Measurements from ENCODE around the gene CCDC54. TPM values are rescaled to one million over a fixed set of nuclear protein-coding genes. Genes with fewer than 3 reads are reported as not detected.
"Not testable (repeated sequence)": the region's sequence is repeated elsewhere in the genome, so short reads cannot be mapped to it uniquely, and the experiment has no call there.

Gene CCDC54
- total RNA-seq: not detected

DNA sequence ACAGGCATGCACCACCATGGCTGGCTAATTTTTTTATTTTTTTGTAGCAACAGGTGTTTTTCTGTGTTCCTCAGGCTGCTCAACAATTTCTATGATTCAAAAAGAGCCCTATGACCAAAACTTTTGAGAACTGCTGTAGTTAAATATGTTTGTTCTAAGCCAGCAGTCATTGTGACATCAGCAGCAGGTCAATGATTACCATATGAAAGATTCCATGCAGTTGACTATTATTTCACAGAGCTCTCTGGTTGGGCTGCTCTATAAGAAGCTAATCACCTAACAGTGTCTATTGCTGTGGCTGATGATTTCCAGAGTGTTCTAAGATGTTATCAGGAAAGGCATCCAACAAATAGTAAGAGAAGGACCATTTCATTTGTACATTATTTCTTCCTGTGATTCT is at the start of gene CCDC54:
Gene CCDC54 (plus strand): TSS at position 289 of the 400 bp plus-strand sequence. CDS start 149 bp downstream, outside the sequence.
- intact Hi-C loops (cut with DNase I; ENCODE audit: low total_unique reads): no loop called here

GRCh38 chr3:107328069-107328468 is 49.2 kb upstream of the CCDC54 start:
- no peak for TF ChIP-seq POLR2A (IDR thresholded peaks at IDR 0.05)
- TF ChIP-seq, protein P1, sequence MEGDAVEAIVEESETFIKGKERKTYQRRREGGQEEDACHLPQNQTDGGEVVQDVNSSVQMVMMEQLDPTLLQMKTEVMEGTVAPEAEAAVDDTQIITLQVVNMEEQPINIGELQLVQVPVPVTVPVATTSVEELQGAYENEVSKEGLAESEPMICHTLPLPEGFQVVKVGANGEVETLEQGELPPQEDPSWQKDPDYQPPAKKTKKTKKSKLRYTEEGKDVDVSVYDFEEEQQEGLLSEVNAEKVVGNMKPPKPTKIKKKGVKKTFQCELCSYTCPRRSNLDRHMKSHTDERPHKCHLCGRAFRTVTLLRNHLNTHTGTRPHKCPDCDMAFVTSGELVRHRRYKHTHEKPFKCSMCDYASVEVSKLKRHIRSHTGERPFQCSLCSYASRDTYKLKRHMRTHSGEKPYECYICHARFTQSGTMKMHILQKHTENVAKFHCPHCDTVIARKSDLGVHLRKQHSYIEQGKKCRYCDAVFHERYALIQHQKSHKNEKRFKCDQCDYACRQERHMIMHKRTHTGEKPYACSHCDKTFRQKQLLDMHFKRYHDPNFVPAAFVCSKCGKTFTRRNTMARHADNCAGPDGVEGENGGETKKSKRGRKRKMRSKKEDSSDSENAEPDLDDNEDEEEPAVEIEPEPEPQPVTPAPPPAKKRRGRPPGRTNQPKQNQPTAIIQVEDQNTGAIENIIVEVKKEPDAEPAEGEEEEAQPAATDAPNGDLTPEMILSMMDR (IDR thresholded peaks at IDR 0.05): no peak
- DNase-seq (ENCODE audit: low spot score in 2 of 2): no peak
- 86 to 87% methylated on average over 2 of the region's 2 CpGs for WGBS, 2 donors
- no peak overlapping the region for H3K4me3 ChIP-seq (ENCODE audit: low read depth, poor library complexity, severe bottlenecking)
- intact Hi-C loops (cut with DNase I; ENCODE audit: low total_unique reads): no loop called here

More for the DNA sequence above, at the start of gene CCDC54:
- TF ChIP-seq, protein P1 (IDR thresholded peaks at IDR 0.05): no peak
- no peak for TF ChIP-seq POLR2A (IDR thresholded peaks at IDR 0.05)
- no peak for DNase-seq (ENCODE audit: low spot score in 2 of 2)
- no peak within 1 kb of the TSS for H3K4me3 ChIP-seq (ENCODE audit: low read depth, poor library complexity, severe bottlenecking)

GRCh38 chr3:107329088-107329487 is 48.2 kb upstream of the CCDC54 start:
- 87 to 91% methylated on average over 5 of the region's 5 CpGs for WGBS, 2 donors
- no peak for DNase-seq (ENCODE audit: low spot score in 2 of 2)
- TF ChIP-seq, protein P1 (IDR thresholded peaks at IDR 0.05): no peak
- no peak for TF ChIP-seq POLR2A (IDR thresholded peaks at IDR 0.05)
- intact Hi-C loops (cut with DNase I; ENCODE audit: low total_unique reads): no loop called here
- H3K4me3 ChIP-seq (ENCODE audit: low read depth, poor library complexity, severe bottlenecking): no peak overlapping the region

GRCh38 chr3:107339690-107340089 is 37.5 kb upstream of the CCDC54 start:
- intact Hi-C loops (cut with DNase I; ENCODE audit: low total_unique reads); DNase-seq (ENCODE audit: low spot score in 2 of 2); H3K4me3 ChIP-seq (ENCODE audit: low read depth, poor library complexity, severe bottlenecking): not testable (repeated sequence)
- WGBS, 2 donors: 94 to 96% methylated on average over 3 of the region's 3 CpGs

- no peak for DNase-seq (ENCODE audit: low spot score in 2 of 2)
- intact Hi-C loops (cut with DNase I; ENCODE audit: low total_unique reads): no loop called here
- TF ChIP-seq, protein P1 (IDR thresholded peaks at IDR 0.05): no peak
- no peak for TF ChIP-seq POLR2A (IDR thresholded peaks at IDR 0.05)
- no peak overlapping the region for H3K4me3 ChIP-seq (ENCODE audit: low read depth, poor library complexity, severe bottlenecking)
These were observed 32.5 kb upstream of the CCDC54 start for GRCh38 chr3:107344722-107345121.

DNA sequence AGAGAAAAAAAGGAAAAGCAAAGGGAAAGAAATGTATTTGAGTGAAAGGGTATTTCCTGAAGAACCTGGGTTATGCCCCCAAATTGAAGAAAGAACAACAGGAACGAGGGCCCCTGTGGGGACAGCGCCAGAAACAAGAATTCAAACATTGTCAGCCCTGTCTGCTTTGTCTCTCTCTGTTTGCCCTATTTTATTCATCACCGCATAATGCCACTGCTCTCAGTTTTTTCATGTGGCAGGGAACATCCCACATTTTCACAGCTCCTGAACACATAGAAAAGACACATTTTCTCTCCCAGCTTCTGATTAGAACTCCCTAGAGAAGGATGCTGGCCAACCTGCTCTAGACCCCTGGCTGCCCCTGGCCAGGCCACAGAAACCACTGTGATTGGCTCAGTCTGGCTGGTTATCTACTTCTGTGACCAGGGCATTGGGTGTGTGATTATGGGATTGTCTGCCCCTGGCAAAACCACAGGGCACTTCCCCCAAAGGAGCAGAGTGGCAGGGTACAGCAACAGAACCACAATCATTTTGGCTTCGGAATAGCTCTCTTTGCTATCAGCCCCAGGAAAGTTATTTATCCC is 31.3 kb upstream of the CCDC54 start:
- no peak for TF ChIP-seq POLR2A (IDR thresholded peaks at IDR 0.05)
- TF ChIP-seq, protein P1 (IDR thresholded peaks at IDR 0.05): no peak
- 74 to 81% methylated on average over 4 of the region's 4 CpGs for WGBS, 2 donors
- no peak for DNase-seq (ENCODE audit: low spot score in 2 of 2)
- no peak overlapping the region for H3K4me3 ChIP-seq (ENCODE audit: low read depth, poor library complexity, severe bottlenecking)
- intact Hi-C loops (cut with DNase I; ENCODE audit: low total_unique reads): no loop called here

Measured in lower leg skin (tissue), 4 donors.